GM12873 (cell line): ENCODE measurements around the gene KCNAB1.

ENCODE experiments used
- CTCF ChIP-seq: IDR thresholded peaks from 2 replicates; pipeline ENCODE4 v1.5.1; 2012; ENCODE audit warnings: low read depth, mild to moderate bottlenecking, moderate library complexity, low read length, control low read depth; ENCODE audit not compliant: insufficient read depth; ENCODE audit errors: missing control alignments

The KCNAB1 gene

GRCh38 chr3:156576651-156577348, 456.4 kb downstream of the KCNAB1 start:
- no peak for TF ChIP-seq CTCF

DNA sequence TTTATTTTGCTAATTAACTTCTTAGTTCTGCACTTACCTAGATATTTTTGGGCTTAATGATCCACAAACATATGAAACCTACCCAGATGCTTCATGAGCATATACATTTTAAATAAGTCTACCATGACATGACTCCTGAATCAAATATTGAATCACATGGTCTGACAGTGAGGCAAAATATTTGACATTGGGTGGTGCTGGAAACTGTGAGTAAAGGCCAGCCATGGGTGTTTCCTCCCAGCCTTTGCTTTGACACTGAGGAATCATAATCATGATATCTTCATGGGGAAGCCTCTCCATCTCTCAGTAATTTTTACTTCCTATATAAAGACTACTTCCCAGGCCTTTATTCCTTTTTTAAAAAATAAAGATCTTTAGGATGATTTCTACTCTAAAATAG, 457.4 kb downstream of the KCNAB1 start:
- no peak for TF ChIP-seq CTCF

DNA sequence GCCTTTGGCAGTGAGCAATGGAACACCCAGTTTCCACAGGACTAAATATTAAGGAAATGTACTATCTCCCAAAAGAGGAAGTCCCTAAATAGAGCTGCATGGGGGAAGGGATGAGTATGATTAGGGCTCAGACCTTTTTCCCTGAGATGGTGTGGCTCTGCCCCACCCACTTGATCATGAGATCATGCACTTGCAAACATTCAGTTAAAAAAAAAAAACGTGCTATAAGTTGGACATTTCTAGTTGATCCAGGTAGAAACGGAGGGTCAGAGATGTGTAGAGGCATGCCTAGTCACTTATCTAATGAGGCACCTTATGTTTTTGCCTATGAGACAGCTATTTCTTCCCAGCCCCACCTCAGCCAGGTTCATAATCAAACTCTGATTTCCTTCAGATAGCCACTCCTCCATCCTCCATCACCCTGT, 459.1 kb downstream of the KCNAB1 start:
- TF ChIP-seq CTCF, result no peak

- TF ChIP-seq CTCF, result no peak
Observed at GRCh38 chr3:156581033-156581432, 460.7 kb downstream of the KCNAB1 start.

DNA sequence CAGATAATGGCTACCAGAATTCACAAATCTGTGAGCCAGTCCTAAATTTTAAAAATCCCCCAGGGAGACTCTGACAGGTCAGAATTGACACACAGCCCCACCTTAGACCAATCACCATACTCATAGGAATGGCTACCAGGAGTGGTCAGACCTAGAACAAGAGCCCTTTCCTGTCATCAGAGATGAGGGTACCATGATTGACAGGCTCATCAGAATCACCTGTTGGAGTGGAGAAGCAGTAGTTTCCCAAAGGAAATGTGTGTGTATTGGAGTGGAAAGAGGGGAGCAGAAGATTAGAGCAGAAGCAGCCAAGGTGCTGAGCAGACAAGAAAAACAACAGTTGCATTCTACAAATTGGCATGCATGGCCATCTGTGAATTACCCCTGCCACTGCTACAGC, 461.6 kb downstream of the KCNAB1 start:
- no peak for TF ChIP-seq CTCF

DNA sequence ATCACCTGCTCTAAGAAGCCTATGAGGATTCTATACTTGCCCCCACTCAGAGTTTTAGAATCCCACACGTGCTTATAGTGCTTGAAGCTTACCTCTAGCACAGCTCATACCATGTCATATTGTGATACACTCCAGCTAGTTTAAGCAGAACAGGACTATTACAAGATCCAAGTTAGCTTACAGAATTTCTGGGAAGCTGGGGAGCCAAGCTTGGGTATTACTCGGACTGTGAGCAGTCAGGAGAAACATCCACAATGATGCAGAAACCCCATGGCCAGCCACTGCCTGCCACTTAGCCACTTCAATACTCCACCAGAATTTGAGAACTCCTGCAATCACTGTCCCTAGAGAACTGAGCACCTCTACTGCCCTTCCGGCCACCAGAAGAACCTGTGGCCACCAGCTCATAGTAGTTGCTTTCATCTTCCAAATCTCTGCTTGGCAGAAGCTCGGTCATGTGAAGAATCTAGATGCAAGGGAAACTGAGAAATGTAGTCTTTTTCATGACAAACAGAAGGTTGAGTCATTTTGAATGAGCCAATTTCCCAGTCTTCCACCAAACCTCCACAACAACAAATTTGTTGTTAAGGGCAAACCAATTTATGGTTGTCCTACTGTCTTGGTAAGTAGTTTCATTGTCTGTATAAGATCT, 462.3 kb downstream of the KCNAB1 start:
- TF ChIP-seq CTCF, result no peak

GRCh38 chr3:156583469-156583868, 463.1 kb downstream of the KCNAB1 start:
- no peak for TF ChIP-seq CTCF
